KMS-11 (cell line): ENCODE data around the gene MCTP1.

Source experiments
- H2AFZ ChIP-seq: fragments of 200-600 bp; sonication (generic); 2 replicates; pipeline ENCODE4 v1.6.1; 2016; ENCODE audit warnings: antibody characterized with exemption, mixed run types, low read depth
- H3K27ac ChIP-seq: fragments of 200-600 bp; sonication (generic); 2 replicates; pipeline ENCODE4 v1.6.1; 2016; ENCODE audit warnings: mild to moderate bottlenecking, mixed run types
- H3K27me3 ChIP-seq: fragments of 200-600 bp; sonication (generic); 2 replicates; pipeline ENCODE4 v1.6.1; 2017; ENCODE audit warnings: mild to moderate bottlenecking, low read depth, mixed run types, moderate library complexity; ENCODE audit not compliant: insufficient read depth
- H3K36me3 ChIP-seq: fragments of 200-600 bp; sonication (generic); 2 replicates; pipeline ENCODE4 v1.6.1; 2017; ENCODE audit warnings: mild to moderate bottlenecking, mixed run types; ENCODE audit not compliant: insufficient read depth
- H3K4me1 ChIP-seq: fragments of 200-600 bp; sonication (generic); 2 replicates; pipeline ENCODE4 v1.6.1; 2016; ENCODE audit warnings: mild to moderate bottlenecking, low read depth, mixed run types; ENCODE audit not compliant: poor library complexity, severe bottlenecking
- H3K4me2 ChIP-seq: fragments of 200-600 bp; sonication (generic); 2 replicates; pipeline ENCODE4 v1.7.0; 2016; ENCODE audit warnings: mild to moderate bottlenecking, mixed run types
- H3K4me3 ChIP-seq: fragments of 200-600 bp; sonication (generic); IDR thresholded peaks from 2 replicates; pipeline ENCODE4 v1.6.1; 2017; ENCODE audit warnings: low read depth, low read length, mixed read lengths; ENCODE audit not compliant: insufficient read depth
- H3K79me2 ChIP-seq: fragments of 200-600 bp; sonication (generic); 2 replicates; pipeline ENCODE4 v1.6.1; 2016; ENCODE audit warnings: low read depth, mixed run types; ENCODE audit not compliant: insufficient read depth
- H3K9ac ChIP-seq: fragments of 200-600 bp; sonication (generic); 2 replicates; pipeline ENCODE4 v1.6.1; 2016; ENCODE audit warnings: mild to moderate bottlenecking, mixed run types
- H4K20me1 ChIP-seq: fragments of 200-600 bp; sonication (generic); 2 replicates; pipeline ENCODE4 v1.6.1; 2016; ENCODE audit warnings: mild to moderate bottlenecking, mixed run types; ENCODE audit not compliant: insufficient read depth
- TF ChIP-seq, protein P1 (sequence below): fragments of 200-600 bp; sonication (generic); conservative IDR thresholded peaks from 2 replicates; pipeline ENCODE4 v1.6.1; 2017; ENCODE audit warnings: low read depth, mild to moderate bottlenecking, antibody characterized with exemption, low read length, moderate library complexity, mixed read lengths

Gene MCTP1

DNA sequence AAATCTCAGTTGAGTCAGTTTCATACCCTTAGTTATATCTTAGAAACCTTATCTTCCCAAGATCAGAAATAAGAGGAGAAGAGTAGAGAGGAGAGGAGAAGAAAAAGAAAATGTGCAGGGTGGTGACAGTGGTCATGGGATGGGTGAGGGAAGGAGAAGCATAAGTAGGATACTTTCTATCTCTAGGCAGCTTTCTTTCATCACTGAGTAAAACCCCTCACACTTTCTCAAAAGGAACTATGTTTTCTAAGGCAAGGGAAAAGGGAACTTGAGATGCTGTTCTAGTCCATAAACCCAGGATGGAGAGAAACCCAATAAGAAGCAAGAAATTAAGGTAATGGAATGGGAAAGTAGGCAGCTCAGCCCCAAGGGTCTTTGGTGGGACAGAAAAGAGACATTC is 225.3 kb downstream of the MCTP1 start:
- Histone ChIP-seq H3K4me1 (no peaks in the 10 kb centered on the region), H3K9ac (no peak overlapping the region), H4K20me1 (no peaks in the 10 kb centered on the region), H3K79me2 (no peaks in the 10 kb centered on the region), H3K4me2 (no peak overlapping the region), H3K36me3 (no peaks in the 10 kb centered on the region), H3K4me3 (no peak overlapping the region), H3K27me3 (no peaks in the 10 kb centered on the region), H2AFZ (no peak overlapping the region), H3K27ac (no peak overlapping the region)
- TF ChIP-seq, protein P1, sequence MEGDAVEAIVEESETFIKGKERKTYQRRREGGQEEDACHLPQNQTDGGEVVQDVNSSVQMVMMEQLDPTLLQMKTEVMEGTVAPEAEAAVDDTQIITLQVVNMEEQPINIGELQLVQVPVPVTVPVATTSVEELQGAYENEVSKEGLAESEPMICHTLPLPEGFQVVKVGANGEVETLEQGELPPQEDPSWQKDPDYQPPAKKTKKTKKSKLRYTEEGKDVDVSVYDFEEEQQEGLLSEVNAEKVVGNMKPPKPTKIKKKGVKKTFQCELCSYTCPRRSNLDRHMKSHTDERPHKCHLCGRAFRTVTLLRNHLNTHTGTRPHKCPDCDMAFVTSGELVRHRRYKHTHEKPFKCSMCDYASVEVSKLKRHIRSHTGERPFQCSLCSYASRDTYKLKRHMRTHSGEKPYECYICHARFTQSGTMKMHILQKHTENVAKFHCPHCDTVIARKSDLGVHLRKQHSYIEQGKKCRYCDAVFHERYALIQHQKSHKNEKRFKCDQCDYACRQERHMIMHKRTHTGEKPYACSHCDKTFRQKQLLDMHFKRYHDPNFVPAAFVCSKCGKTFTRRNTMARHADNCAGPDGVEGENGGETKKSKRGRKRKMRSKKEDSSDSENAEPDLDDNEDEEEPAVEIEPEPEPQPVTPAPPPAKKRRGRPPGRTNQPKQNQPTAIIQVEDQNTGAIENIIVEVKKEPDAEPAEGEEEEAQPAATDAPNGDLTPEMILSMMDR, result no peak

DNA sequence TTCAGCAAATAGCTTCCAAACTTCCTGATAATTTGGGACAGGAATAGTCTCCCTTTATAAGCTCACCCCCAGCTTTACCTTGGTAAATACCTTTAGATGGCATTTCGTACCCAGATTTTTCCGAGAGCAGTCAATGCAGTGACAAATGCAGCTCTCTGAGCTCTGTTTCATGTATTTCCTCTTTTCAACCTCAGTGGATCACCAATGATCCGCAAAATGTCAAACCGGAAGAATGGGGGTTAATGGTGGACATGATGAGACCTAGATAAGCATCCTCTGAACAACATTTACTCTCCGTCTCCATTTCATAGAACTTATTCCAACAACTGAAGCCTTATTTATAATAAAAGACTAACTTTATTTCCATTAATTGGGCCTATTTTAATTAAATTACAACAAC is 227.3 kb downstream of the MCTP1 start:
- no peaks in the 10 kb centered on the region for H3K79me2 ChIP-seq
- no peak overlapping the region for H3K4me3 ChIP-seq
- H3K27ac ChIP-seq, result no peak overlapping the region
- no peak overlapping the region for H3K4me2 ChIP-seq
- H4K20me1 ChIP-seq, result no peaks in the 10 kb centered on the region
- H2AFZ ChIP-seq, result no peak overlapping the region
- H3K4me1 ChIP-seq, result no peaks in the 10 kb centered on the region
- no peaks in the 10 kb centered on the region for H3K27me3 ChIP-seq
- TF ChIP-seq, protein P1, result no peak
- no peaks in the 10 kb centered on the region for H3K36me3 ChIP-seq
- no peak overlapping the region for H3K9ac ChIP-seq

DNA sequence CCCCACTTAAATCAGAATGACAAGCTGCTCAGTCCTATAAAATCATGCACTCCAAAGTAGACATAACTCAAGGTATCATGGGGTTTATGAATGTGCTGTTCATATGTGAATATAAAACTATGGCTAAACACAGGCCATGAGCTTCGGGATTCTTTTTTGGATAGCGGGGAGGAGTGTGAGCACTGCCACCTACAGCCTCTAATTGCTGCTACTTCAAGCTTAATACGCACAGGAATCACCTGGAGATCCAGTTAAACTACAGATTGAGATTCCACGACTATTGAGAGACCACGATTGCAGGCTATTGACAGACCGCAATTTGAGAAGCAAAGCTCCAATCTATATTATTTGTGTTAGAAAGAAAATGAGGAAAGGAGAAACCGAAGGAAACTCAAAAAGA is 231.6 kb downstream of the MCTP1 start:
- H3K4me1 ChIP-seq, result no peaks in the 10 kb centered on the region
- H4K20me1 ChIP-seq, result no peaks in the 10 kb centered on the region
- no peaks in the 10 kb centered on the region for H3K27me3 ChIP-seq
- TF ChIP-seq, protein P1, result no peak
- no peak overlapping the region for H3K4me3 ChIP-seq
- H3K9ac ChIP-seq, result no peak overlapping the region
- H3K27ac ChIP-seq, result no peak overlapping the region
- no peaks in the 10 kb centered on the region for H3K36me3 ChIP-seq
- H2AFZ ChIP-seq, result no peak overlapping the region
- H3K4me2 ChIP-seq, result no peak overlapping the region
- H3K79me2 ChIP-seq, result no peaks in the 10 kb centered on the region

DNA sequence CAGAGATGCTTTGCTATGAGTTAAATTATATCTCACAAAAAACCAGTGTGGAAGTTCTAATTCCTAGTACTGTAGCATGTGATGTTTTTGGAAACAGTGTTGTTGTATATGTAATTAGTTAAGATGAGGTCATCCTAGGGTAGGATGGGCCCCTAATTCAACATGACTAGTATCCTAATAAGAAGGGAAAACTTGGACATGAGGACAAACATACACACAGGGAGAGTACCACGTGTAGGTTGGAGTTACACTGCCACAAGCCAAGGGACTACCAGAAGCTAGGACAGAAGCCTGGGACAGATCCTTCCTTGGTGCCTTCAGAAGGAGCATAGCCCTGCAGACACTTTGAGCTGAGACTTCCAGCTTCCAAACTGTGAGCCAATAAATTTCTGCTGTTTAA is 234.2 kb downstream of the MCTP1 start:
- H3K9ac ChIP-seq, result no peak overlapping the region
- H3K4me2 ChIP-seq, result no peak overlapping the region
- no peaks in the 10 kb centered on the region for H4K20me1 ChIP-seq
- no peaks in the 10 kb centered on the region for H3K4me1 ChIP-seq
- H3K4me3 ChIP-seq, result no peak overlapping the region
- TF ChIP-seq, protein P1, result no peak
- H2AFZ ChIP-seq, result no peak overlapping the region
- no peaks in the 10 kb centered on the region for H3K27me3 ChIP-seq
- no peaks in the 10 kb centered on the region for H3K36me3 ChIP-seq
- H3K79me2 ChIP-seq, result no peaks in the 10 kb centered on the region
- no peak overlapping the region for H3K27ac ChIP-seq

DNA sequence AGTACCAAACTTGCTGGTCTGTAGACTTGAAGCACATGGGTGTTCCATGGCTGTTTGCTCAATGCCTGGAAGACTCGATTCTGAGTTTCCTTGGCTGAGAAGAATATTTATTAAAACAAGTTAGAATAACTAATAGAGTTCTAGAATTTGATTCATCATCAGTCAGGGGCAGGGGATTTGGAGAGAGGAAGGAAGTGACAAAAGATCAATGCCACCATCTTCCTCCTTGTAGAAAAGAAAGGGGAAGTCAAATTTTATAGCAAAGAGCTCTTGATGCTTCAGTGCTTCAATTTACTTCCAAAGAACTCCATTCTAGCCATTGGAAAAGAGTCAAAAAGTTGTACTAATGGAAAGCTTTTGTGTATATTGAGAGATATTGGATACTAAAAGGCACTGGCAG is 236.3 kb downstream of the MCTP1 start:
- no peak overlapping the region for H3K27ac ChIP-seq
- TF ChIP-seq, protein P1, result no peak
- H3K4me2 ChIP-seq, result no peak overlapping the region
- no peak overlapping the region for H2AFZ ChIP-seq
- H3K4me1 ChIP-seq, result no peaks in the 10 kb centered on the region
- H3K79me2 ChIP-seq, result no peaks in the 10 kb centered on the region
- H3K27me3 ChIP-seq, result no peaks in the 10 kb centered on the region
- H3K4me3 ChIP-seq, result no peak overlapping the region
- H3K36me3 ChIP-seq, result no peaks in the 10 kb centered on the region
- no peaks in the 10 kb centered on the region for H4K20me1 ChIP-seq
- H3K9ac ChIP-seq, result no peak overlapping the region
